Measurements from ENCODE around the gene NUCB2.

DNA sequence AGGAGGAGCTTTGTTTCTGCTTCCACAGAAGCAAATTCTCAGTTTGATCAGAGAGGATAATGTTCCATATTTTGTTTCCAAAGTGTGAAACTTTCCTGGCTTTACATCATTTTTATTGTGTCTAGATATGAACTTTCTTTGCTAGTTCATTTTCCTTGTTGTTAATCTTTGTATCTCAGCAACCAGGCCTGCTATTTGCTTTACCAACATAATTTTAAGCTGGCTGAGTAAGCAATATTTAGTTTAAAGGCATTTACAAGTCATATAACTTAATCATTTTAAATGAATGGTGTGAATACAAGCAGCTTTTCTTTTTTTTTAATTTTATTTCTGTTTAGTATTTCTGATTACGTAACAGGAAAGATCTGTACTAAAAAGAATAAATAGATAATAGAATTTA lies 15.2 kb downstream of the NUCB2 start:
- TF ChIP-seq, protein P1, sequence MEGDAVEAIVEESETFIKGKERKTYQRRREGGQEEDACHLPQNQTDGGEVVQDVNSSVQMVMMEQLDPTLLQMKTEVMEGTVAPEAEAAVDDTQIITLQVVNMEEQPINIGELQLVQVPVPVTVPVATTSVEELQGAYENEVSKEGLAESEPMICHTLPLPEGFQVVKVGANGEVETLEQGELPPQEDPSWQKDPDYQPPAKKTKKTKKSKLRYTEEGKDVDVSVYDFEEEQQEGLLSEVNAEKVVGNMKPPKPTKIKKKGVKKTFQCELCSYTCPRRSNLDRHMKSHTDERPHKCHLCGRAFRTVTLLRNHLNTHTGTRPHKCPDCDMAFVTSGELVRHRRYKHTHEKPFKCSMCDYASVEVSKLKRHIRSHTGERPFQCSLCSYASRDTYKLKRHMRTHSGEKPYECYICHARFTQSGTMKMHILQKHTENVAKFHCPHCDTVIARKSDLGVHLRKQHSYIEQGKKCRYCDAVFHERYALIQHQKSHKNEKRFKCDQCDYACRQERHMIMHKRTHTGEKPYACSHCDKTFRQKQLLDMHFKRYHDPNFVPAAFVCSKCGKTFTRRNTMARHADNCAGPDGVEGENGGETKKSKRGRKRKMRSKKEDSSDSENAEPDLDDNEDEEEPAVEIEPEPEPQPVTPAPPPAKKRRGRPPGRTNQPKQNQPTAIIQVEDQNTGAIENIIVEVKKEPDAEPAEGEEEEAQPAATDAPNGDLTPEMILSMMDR (IDR thresholded peaks at IDR 0.05) = no peak
- TF ChIP-seq ZFX (IDR thresholded peaks at IDR 0.05; ENCODE audit: borderline replicate concordance) = no peak
